Stimulated activated CD8-positive, alpha-beta memory T cell treated with anti-CD3 and anti-CD28 coated beads, Interleukin-7, amount 100 ng/mL, for 24 hours (primary cell): ENCODE data around the gene SNIP1.
A peak's percentile ranks its signal among the peaks of the same experiment; 100 is the strongest.
"Not testable (repeated sequence)": the region's sequence is repeated elsewhere in the genome, so short reads cannot be mapped to it uniquely, and the experiment has no call there.

ENCODE experiments used
- DNase-seq: peaks from one replicate; pipeline ENCODE4 v3.0.0-alpha.2; 2020; ENCODE audit warnings: low read depth

The SNIP1 gene

DNA sequence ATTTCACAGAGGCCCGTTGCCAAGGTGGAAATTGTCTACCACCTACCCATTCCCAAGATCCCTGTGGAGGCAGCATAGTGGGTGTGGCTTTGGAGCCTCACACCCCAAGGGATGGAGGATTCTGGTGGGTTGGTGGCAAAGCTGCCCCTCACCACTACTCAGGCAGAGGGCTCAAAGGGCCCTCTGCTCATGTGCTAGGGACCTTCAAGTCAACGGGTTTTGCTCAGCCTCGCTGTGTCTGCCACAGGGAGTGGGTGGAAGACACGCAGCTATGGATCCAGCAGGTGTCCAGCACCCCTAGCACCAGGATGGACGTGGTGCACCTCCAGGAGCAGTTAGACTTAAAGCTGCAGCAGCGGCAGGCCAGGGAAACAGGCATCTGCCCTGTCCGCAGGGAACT is 5.0 kb upstream of the SNIP1 start:
- no peak for DNase-seq

DNA sequence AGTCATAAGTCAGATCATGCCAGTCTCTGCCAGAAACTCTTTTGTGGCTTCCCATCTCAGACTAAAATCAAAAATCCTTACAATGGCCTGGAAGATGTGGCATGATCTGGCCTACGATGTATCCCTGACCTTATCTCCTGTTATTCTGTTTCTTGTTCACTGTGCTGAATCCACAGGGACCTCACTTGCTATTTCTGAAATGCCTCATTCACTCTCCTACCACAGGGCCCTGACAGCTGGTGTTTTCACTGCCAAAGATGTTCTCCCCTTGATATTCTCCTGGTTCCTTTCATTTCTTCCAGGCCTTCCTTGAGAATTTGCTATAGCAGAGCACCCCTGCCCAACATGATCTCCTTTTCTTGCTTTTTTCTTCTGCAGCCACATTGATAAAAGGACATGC is 4.3 kb upstream of the SNIP1 start:
- DNase-seq = no peak

DNA sequence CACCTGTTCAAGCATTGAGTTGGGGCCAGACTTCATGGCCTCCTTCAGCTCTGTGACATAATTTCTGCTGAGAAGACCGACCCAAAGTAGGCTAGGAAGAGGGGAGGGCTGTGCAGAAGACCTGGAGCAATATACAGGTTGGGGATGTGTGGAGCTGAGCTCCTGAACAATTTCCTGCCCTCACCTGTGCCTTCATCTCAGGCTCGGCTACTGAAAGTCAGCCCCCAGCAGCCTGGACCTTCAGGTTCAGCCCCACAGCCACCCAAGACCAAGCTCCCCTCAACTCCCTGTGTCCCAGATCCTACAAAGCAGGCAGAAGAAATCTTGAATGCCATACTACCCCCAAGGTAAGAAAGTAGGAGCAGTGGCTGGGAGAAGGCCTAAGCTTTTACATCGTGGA is 3.3 kb upstream of the SNIP1 start:
- no peak for DNase-seq

DNA sequence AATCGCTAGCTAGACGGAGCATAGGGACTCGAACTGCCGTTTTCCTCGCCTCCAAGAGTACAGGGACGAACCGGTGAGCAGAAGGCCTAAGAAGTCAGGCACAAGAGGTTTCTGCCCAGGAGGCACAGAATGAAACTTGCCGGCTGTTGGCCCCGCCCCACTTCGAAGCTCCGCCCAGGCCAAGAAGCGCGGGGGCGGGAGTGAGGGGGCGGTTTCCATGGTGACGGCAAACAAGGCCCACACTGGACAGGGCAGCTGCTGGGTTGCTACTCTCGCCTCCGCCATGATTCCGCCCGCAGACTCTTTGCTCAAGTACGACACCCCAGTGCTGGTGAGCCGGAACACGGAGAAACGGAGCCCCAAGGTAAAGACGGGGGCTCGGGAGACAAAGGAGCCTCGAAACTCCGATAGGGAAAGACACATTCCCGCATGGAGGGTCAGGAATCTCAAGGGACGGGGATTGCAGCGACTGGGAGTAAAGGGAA is 2.7 kb upstream of the SNIP1 start, which contains the start of gene DNALI1:
TSS of gene DNALI1 (plus strand) at position 229 of the 485 bp plus-strand sequence. CDS start at position 284, 55 bp downstream.
- no peak for DNase-seq

DNA sequence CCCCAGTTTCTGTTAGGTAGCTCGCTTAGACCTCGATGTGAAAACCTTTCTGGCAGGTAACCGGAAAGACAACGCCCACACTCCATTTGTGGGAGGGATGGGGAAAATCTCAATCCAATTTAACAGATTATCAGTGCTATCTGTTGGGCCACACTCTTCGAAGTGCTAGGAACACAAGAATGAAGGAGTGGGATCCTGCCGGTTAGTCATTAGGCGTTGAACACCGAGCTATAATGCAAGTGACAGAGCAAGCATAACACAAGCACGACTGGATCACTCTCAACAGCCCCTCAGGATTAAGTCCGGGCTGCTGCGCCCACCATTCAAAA is 531 bp downstream of the SNIP1 start:
- DNase-seq = no peak

DNA sequence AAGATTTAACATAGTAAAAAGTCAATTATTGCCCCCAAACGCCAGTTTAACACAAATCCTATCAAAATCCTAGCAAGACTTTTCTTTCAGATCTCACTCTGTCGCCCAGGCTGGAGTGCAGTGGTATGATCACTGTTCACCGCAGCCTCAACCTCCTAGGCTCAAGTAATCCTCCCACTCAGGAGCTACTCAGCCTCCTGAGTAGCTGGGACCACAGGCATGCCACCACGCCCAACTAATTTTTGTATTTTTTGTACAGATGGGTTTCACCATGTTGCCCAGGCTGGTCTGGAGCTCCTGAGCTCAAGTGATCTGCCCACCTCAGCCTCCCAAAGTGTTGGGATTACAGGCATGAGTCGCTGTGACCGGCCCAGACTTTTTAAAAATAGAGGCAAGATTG is 4.8 kb downstream of the SNIP1 start:
- DNase-seq = no peak

DNA sequence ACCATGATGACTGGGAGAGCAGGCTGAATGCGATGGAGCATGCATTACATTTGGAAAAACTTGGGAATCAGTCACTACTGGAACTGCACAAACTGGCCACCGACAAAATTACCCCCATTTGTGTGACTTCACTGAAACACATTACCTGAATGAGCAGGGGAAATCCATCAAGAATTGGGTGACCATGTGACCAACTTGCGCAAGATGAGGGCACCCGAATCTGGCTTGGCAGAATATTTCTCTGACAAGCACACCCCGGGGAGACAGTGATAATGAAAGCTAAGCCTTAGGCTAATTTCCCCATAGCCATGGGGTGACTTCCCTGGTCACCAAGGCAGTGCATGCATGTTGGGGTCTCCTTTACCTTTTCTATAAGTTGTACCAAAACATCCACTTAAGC is 9.1 kb downstream of the SNIP1 start:
- DNase-seq = no peak

DNA sequence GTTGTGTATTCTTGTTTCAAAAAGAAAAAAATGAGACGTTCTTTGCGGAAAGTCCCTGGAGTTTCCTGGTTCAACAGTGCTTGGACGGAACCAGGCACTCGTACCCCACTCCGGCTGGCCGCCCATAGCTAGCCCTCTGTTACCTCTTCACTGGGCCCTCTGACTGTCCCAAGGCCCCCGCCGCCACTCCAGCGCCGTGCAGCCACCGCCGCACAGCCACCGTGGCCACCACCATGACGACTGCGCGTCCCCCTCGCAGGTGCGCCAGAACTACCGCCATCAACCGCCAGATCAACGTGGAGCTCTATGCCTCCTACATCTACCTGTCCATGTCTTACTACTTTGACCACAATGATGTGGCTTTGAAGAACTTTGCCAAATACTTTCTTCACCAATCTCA is 9.6 kb downstream of the SNIP1 start:
- DNase-seq = no peak

DNA sequence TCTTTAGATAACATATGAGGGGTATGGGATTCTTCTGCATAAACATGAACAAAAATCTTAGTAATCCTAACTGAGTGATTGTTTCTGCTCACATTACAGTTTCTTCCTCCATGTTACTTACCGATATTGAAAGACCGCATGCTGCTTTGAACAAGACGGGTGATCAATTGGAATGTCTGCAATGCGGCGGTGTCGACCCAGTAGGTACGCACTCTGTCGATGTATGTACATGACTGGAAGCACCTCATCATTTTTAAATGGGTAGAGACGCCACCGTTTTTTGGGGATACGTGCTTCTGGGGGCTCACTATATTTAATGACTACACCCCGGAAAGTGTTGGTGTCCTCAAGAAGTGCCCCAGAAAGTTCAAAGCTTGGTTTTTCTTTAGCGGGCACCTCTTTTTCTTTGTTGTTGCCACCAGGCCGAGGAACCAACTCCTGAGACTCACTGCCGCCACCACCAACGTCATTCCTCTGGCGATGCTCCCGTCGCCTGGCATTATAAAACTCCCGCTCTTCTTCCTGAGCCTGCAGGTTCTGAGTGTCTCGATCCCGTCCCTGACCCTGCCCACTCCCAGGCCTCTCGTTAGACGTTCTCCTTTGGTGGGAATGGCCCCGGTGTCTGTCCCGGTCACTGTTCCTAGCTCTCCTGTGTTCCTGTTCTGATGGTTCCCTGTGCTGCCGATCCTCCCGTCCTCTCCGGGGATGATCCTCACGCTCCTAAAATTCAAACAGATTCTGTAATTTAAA is 13.9 kb downstream of the SNIP1 start:
- DNase-seq = no peak

DNA sequence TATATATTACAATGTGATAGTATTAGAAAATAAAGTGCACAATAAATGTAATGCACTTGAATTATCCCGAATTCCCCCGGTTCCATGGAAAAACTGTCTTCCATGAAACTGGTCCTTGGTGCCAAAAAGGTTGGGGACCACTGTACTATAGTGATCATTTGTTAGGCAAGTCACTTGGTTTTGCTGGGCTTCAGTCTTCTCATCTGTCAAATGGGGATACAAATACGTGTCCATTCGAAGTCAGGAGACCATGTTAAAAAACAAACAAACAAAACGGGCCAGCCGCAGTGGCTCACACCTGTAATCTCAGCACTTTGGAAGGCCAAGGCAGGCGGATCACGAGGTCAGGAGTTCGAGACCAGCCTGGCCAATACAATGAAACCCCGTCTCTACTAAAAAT is 14.9 kb downstream of the SNIP1 start:
- DNase-seq = not testable (repeated sequence)

DNA sequence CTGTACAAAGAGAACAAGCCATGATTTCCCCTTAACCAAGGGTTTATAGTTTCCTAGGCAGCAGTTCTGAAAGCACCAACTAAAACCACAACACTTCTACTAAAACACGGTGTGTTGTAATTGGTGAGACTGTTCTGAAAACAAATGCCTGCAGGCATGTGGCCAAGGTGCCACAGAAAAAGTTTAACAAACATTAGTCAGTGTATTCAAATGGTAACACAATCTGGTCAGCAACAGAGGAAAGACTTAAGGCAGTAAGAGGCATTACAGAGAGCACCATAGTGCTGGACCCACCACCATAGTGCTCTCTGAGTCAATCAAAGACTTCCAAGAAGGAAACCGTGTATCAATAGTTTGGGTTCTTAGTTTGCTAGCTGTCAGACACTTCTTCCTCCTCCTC is 16.7 kb downstream of the SNIP1 start:
- DNase-seq = no peak

DNA sequence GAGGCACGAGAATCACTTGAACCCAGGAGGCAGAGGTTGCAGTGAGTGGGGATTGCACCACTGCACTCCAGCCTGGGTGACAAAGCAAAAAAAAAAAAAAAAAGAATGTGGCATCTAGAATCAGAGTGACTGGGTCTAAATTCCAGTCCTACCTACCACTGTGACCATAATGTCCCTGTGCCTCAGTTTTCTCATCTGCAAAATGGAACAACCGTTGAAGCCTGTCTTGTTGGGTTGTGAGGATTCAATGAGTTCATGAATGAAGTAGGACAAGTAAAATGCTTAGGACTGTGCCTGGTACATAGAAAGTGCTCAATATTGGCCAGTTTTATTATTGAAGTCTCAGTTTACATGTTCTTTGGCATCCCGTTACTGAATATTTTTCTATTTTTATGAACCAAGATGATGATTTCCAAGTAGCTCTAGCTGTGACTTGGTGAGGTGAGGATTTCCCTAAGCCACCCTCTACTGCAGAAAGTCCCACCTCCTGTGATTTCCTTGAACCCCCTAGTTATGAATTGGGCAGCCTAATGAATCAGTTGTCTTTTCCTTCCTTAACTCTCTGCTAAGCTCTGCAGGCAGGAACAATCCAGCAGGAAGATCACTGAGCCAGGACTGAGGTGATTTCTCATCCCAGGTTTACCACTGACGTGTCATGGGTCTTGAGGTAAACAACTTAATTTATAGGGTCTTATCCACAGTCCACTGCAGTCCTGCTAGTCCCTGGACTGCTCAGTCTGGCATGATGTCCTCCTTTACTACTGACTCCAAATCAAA is 20.6 kb downstream of the SNIP1 start:
- DNase-seq = no peak

DNA sequence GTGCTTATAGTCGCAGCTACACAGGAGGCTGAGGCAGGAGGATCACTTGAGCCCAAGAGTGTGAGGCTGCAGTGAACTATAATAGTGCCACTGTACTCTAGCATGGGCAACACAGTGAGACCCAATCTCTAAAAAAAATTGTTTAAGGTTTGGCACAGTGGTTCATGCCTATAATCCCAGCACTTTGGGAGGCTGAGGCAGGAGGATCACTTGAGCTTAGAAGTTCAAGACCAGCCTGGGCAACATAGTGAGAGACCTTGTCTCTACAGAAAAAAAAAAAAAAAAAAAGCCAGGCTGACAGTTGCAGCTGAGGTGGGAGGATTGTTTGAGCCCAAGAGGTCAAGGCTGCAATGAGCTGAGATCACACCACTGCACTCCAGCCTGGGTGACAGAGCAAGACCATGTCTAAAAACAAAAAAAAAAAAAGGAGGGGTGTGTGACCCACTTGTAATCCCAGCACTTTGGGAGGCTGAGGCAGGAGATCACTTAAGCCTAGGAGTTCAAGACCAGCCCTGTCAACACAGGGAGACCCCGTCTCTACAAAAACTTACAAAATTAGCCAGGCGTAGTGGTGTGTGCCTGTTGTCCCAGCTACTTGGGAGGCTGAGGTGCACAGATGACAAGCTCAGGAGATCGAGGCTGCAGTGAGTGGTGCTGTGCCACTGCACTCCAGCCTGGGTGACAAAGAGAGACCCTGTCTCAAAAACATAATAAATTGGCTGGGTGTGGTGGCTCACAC is 21.5 kb downstream of the SNIP1 start:
- DNase-seq = not testable (repeated sequence)

DNA sequence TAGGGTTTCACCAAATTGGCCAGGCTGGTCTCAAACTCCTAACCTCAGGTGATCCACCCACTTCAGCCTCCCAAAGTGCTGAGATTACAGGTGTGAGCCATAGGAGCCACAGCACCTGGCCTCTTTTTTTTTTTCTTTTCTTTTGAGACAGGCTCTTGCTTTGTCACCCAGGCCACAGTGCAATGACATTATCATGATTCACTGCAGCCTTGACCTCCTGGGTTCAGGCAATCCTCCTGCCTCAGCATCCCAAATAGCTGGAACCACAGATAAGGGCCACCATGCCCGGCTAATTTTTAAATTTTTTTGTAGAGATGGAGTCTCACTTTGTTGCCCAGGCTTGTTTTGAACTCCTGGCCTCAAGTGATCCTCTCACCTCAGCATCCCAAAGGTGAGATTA is 24.2 kb downstream of the SNIP1 start:
- not testable (repeated sequence) for DNase-seq

DNA sequence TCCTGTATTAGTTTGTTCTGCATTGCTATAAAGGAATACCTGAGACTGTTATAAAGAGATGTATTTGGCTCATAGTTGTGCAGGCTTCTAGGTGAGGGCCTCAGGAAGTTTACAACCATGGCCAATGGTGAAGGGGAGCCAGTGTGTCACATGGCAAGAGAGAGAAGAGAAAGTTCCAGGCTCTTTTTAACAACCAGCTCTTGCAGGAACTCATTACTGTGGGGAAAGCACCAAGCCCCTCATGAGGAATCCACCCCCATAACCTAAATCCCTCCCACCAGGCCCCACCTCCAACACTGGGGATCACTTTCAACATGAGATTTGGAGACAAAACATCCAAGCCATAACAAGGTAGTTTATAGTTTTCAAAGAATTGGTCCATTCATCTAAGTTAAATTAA is 34.5 kb downstream of the SNIP1 start:
- no peak for DNase-seq

DNA sequence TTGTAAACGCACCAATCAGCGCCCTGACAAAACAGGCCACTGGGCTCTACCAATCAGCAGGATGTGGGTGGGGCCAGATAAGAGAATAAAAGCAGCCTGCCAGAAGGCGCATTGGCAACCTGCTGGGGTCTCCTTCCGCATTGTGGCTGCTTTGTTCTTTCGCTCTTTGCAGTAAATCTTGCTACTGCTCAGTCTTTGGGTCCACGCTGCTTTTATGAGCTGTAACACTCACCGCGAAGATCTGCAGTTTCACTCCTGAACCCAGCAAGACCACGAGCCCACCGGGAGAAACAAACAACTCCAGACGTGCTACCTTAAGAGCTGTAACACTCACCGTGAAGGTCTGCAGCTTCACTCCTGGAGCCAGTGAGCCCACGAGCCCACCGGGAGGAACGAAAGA is 35.2 kb downstream of the SNIP1 start:
- DNase-seq = not testable (repeated sequence)

DNA sequence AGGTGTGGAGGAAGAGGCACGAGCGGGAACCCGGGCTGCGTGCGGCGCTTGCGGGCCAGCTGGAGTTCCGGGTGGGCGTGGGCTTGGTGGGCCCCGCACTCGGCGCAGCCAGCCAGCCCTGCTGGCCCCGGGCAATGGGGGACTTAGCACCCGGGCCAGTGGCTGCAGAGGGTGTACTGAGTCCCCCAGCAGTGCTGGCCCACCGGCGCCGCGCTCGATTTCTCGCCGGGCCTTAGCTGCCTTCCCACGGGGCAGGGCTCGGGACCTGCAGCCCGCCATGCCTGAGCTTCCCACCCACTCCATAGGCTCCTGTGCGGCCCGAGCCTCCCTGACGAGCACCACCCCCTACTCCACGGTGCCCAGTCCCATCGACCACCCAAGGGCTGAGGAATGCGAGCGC is 35.9 kb downstream of the SNIP1 start:
- DNase-seq = not testable (repeated sequence)

DNA sequence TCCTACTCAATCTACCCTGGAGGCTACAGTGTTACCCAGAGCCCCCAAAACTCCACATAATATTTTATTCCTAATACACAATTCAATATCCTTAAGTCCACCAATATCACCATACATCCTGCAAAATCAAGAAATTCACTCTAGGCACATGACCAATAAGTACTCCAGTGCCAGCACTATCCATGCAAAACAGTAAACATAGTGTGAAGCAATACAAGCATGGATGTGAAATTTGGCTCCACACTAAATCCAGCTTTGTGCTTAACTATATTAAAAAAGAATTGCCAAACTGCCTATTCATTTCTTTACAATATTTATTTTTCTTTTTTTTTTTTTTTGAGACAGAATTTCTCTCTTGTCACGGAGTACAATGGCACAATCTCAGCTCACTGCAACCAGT is 36.5 kb downstream of the SNIP1 start:
- no peak for DNase-seq

DNA sequence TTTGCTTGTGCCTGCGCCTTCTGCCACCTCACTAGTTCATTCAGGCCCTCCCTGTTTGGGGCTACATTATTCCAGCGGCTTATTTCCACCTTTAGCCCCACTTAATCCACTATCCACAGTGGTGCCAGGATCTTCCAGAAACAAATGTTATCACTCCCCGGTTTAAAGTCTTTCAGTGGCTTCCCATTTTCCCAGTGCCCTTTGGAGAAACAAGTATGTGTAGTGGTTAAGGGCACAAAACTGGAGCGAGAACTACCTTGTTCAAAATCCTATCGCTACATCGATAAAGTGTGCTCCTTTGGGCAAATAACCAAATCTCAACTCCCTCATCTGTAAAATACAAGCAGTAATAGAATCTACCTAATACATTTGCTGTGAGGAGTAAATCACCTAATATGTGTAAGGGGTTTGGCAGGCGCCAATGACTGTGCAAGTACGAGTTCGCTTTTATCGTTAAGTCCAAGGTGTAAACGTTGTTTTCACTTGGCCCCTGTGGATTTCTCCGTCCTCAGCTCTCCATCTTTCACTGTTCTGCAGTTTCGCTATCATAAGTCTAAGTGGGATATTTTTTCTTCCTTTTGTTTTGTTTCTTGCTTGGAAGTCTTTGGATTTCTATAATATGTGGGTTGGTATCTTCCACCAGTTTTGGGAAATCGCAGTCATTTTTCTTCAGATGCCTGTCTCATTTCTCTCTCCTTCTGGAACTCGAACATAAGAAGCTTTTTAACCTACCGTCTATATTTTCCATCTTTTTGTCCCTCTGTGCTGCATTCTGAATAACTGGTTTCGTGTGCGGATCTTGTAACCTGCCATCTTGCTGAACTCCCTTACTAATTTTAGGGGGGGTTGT is 38.7 kb downstream of the SNIP1 start:
- no peak for DNase-seq

DNA sequence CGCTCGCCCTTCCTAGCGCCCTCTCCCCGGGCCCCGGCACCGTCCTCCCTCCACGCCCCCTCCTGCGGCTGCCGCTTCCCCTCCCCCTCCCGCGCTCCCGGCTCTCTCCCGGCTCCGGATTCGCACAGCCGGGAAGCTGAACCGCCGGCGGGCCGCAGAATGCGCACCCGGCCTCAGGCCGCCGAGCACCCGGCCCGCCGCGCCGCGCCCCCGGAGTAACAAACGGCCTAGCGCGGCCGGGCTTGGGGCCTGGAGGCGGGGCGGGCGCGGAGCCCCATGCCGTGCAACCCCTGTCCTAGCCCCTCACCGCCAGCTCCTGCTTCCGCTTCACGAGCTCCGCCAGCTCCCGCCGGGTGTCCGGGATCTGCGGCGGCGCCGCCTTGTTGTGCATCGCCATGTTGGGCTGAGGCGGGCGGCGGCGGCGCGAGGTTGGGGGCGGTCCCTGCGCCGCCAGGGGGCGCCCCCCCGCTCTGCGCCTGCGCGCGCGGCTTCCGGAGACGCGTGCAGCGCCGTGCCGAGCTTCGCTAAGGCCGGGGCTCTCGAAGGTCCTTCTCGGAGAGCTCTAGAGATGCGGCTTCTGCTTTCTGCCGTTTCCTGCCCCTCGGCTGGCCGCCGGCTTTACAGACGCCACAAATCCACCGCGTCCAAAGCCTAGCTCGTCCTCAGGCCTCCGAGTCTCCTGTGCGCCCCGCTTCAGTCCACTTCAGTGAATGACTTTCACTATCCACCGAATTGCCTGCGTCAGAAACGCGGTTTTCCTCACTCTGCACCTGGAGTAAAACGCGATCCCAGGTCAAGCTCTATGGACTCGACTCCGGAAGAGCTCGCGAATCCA is 39.5 kb downstream of the SNIP1 start, which contains the start of gene MEAF6:
TSS of gene MEAF6 (minus strand) at position 417 of the 835 bp plus-strand sequence. CDS start at position 397, 20 bp downstream.
- DNase-seq = peak; percentile 53
